Ascending aorta (tissue), 2 donors: ENCODE results near the gene CSF3. TPM values are rescaled to one million over a fixed set of nuclear protein-coding genes. Genes with fewer than 3 reads are reported as not detected.

ENCODE experiments used
- DNase-seq, 2 donors: peaks; one replicate each; pipeline ENCODE4 v3.0.0-alpha.2; 2019; ENCODE audit warnings: low spot score in 2 of 2
- H3K27ac ChIP-seq, 2 donors: fragments of 200-600 bp; sonication (generic); one replicate each; pipeline ENCODE4 v1.5.1; 2016 to 2017; ENCODE audit warnings: mild to moderate bottlenecking in 1 of 2
- H3K27me3 ChIP-seq: fragments of 200-600 bp; sonication (generic); one replicate; pipeline ENCODE4 v1.5.1; 2017
- H3K36me3 ChIP-seq, 2 donors: fragments of 200-600 bp; sonication (generic); one replicate each; pipeline ENCODE4 v1.5.1; 2016
- H3K4me1 ChIP-seq, 2 donors: fragments of 200-600 bp; sonication (generic); one replicate each; pipeline ENCODE4 v1.5.1; 2016 to 2017; ENCODE audit warnings: mild to moderate bottlenecking in 1 of 2
- H3K4me3 ChIP-seq, 2 donors: fragments of 200-600 bp; sonication (generic); one replicate each; pipeline ENCODE4 v1.5.1; 2016 to 2017; ENCODE audit warnings: mild to moderate bottlenecking in 1 of 2
- H3K9me3 ChIP-seq, 2 donors: fragments of 200-600 bp; sonication (generic); one replicate each; pipeline ENCODE4 v1.5.1; 2016
- CTCF ChIP-seq, 3 experiments: fragments of 200-600 bp in 2 of 3; fragments of 450-650 bp in 1 of 3; sonication (generic) in 2 of 3; IDR thresholded peaks; one replicate each; pipeline ENCODE4 v1.5.1; 2016 to 2019; ENCODE audit warnings: antibody characterized with exemption in 3 of 3, mild to moderate bottlenecking in 1 of 3, moderate library complexity in 1 of 3
- intact Hi-C: fragments of 100-400 bp; cut with DNase I; formaldehyde crosslinking; loops from one replicate; pipeline ENCODE4 v1.15.1; 2023
- total RNA-seq: library from RNA; depleted of rRNA; stranded (reverse); fragments of >200 nt; gene quantifications from one replicate; pipeline ENCODE4 v1.1.0, GENCODE V29; 2016

CSF3 gene
- total RNA-seq, 1 donor from 2014 or later: 0.43 TPM

- DNase-seq: no peak
- Histone ChIP-seq H3K27ac (no peak overlapping the region), H3K27me3 (no peaks in the 10 kb centered on the region), H3K36me3 (peaks cover 91 to 93% of the 10 kb centered on the region in 2 donors), H3K9me3 (no peaks in the 10 kb centered on the region), H3K4me3 (no peak overlapping the region), H3K4me1 (no peaks in the 10 kb centered on the region)
- no peak for TF ChIP-seq CTCF (IDR thresholded peaks at IDR 0.05)
- intact Hi-C loops: no loop called here
Observed at GRCh38 chr17:39988206-39988810, 26.9 kb upstream of the CSF3 start.

- intact Hi-C loops: no loop called here
- Histone ChIP-seq H3K36me3 (peaks cover 85 to 87% of the 10 kb centered on the region in 2 donors), H3K27ac (no peak overlapping the region), H3K4me1 (no peaks in the 10 kb centered on the region), H3K9me3 (no peaks in the 10 kb centered on the region), H3K27me3 (no peaks in the 10 kb centered on the region), H3K4me3 (no peak overlapping the region)
- DNase-seq: no peak
- no peak for TF ChIP-seq CTCF (IDR thresholded peaks at IDR 0.05)
Observed at GRCh38 chr17:39994448-39994847, 20.8 kb upstream of the CSF3 start.

DNA sequence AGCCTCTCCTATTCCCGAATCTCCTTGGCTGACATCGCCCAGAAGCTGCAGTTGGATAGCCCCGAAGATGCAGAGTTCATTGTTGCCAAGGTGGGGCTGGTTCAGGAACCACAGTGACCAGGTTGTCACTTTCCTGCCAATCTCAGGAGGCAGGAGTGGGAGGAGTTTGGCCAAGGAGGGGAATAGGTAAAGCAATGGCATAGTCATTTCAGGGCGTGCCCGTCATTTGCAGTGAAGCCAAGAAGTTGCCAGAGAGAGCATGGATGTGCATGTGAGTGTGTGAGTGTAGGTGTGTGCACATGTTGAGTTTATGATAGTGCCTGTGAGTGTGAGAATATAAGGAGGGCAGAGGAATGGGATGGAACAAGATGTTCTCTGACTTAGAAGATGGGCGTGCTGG is 19.8 kb upstream of the CSF3 start:
- no peak for DNase-seq
- intact Hi-C loops: no loop called here
- H3K36me3 ChIP-seq: peaks cover 75 to 77% of the 10 kb centered on the region in 2 donors

DNA sequence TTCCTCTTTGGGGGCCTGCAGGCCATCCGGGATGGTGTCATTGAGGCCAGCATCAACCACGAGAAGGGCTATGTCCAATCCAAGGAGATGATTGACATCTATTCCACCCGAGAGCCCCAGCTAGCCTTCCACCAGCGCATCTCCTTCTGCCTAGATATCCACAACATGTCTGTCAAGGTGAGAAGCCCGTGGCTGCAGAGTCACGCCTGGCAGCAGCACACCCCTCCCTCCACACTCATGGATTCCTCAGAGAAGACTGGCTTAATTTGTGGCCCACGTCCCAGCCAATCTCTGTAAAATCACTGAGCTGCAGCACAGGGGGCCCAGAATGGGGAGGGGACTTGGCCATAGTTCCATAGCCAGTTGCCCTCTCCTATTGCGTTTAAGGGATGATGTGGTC is 19.1 kb upstream of the CSF3 start:
- TF ChIP-seq CTCF (IDR thresholded peaks at IDR 0.05): no peak
- H3K36me3 ChIP-seq: peaks cover 68 to 70% of the 10 kb centered on the region in 2 donors
- H3K9me3 ChIP-seq: no peaks in the 10 kb centered on the region
- H3K27me3 ChIP-seq: no peaks in the 10 kb centered on the region
- H3K27ac ChIP-seq: no peak overlapping the region
- H3K4me1 ChIP-seq: no peaks in the 10 kb centered on the region
- no peak for DNase-seq
- intact Hi-C loops: no loop called here
- H3K4me3 ChIP-seq: no peak overlapping the region

More for the DNA sequence above, 19.8 kb upstream of the CSF3 start:
- no peak for TF ChIP-seq CTCF (IDR thresholded peaks at IDR 0.05)
- Histone ChIP-seq H3K27ac (no peak overlapping the region), H3K27me3 (no peaks in the 10 kb centered on the region), H3K4me1 (no peaks in the 10 kb centered on the region), H3K9me3 (no peaks in the 10 kb centered on the region), H3K4me3 (no peak overlapping the region)

- no peak overlapping the region for H3K27ac ChIP-seq
- no peak for DNase-seq
- peaks cover 62 to 64% of the 10 kb centered on the region in 2 donors for H3K36me3 ChIP-seq
- H3K4me1 ChIP-seq: no peaks in the 10 kb centered on the region
- no peaks in the 10 kb centered on the region for H3K27me3 ChIP-seq
- TF ChIP-seq CTCF (IDR thresholded peaks at IDR 0.05): no peak
- H3K9me3 ChIP-seq: no peaks in the 10 kb centered on the region
- H3K4me3 ChIP-seq: no peak overlapping the region
- intact Hi-C loops: no loop called here
Observed at GRCh38 chr17:39996800-39997199, 18.4 kb upstream of the CSF3 start.

DNA sequence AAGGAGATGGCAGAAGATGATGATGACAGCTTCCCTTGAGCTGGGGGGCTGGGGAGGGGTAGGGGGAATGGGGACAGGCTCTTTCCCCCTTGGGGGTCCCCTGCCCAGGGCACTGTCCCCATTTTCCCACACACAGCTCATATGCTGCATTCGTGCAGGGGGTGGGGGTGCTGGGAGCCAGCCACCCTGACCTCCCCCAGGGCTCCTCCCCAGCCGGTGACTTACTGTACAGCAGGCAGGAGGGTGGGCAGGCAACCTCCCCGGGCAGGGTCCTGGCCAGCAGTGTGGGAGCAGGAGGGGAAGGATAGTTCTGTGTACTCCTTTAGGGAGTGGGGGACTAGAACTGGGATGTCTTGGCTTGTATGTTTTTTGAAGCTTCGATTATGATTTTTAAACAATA is 17.7 kb upstream of the CSF3 start:
- intact Hi-C loops: no loop called here
- H3K36me3 ChIP-seq: peaks cover 54 to 56% of the 10 kb centered on the region in 2 donors
- DNase-seq: no peak
- no peaks in the 10 kb centered on the region for H3K4me1 ChIP-seq
- no peak overlapping the region for H3K4me3 ChIP-seq
- H3K9me3 ChIP-seq: no peaks in the 10 kb centered on the region
- no peak overlapping the region for H3K27ac ChIP-seq
- H3K27me3 ChIP-seq: no peaks in the 10 kb centered on the region
- TF ChIP-seq CTCF (IDR thresholded peaks at IDR 0.05): no peak
